Tibial nerve (tissue), 4 donors: ENCODE results near the gene PDCD6IP.

ENCODE experiments used
- CTCF ChIP-seq, 5 experiments: fragments of 200-600 bp in 3 of 5; fragments of 450-650 bp in 2 of 5; sonication (generic) in 3 of 5; IDR thresholded peaks; one replicate each; pipeline ENCODE4 v1.5.1; 2016 to 2019; ENCODE audit warnings: antibody characterized with exemption in 5 of 5, mild to moderate bottlenecking in 3 of 5, moderate library complexity in 2 of 5
- EP300 ChIP-seq, 2 donors: sonication (generic); formaldehyde crosslinking; IDR thresholded peaks; one replicate each; pipeline ENCODE4 v1.6.1; 2017; ENCODE audit warnings: antibody characterized with exemption in 2 of 2, mild to moderate bottlenecking in 1 of 2
- POLR2A ChIP-seq, 2 donors: fragments of 450-650 bp; IDR thresholded peaks; one replicate each; pipeline ENCODE4 v1.6.1; 2017; ENCODE audit warnings: antibody characterized with exemption in 2 of 2, mild to moderate bottlenecking in 2 of 2, moderate library complexity in 2 of 2

DNA sequence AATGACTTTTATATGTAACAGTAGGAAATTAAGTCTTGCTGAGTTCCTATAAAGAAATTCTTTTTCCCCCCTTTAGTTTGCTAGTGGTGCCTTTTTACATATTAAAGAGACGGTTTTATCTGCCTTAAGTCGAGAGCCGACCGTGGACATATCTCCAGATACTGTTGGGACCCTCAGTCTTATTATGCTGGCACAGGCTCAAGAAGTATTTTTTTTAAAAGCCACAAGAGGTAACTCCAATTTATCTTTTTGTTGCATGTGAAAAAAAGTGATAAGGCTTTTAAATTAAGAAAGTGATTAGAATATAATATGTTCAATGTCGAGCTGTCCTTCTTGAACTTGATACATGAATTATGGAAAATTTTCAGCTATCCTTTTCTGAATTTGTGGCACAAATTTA is 26.7 kb downstream of the PDCD6IP start:
- TF ChIP-seq CTCF (IDR thresholded peaks at IDR 0.05) = no peak
- no peak for TF ChIP-seq EP300 (IDR thresholded peaks at IDR 0.05)
- no peak for TF ChIP-seq POLR2A (IDR thresholded peaks at IDR 0.05)
